ENCODE results near the gene EYA2. TPM values are rescaled to one million over a fixed set of nuclear protein-coding genes. Genes with fewer than 3 reads are reported as not detected.

EYA2 gene
- polyA plus RNA-seq, 1 donor (not counting 4 experiments of a cell fraction or from before 2014, with no cell fraction given), result not detected

DNA sequence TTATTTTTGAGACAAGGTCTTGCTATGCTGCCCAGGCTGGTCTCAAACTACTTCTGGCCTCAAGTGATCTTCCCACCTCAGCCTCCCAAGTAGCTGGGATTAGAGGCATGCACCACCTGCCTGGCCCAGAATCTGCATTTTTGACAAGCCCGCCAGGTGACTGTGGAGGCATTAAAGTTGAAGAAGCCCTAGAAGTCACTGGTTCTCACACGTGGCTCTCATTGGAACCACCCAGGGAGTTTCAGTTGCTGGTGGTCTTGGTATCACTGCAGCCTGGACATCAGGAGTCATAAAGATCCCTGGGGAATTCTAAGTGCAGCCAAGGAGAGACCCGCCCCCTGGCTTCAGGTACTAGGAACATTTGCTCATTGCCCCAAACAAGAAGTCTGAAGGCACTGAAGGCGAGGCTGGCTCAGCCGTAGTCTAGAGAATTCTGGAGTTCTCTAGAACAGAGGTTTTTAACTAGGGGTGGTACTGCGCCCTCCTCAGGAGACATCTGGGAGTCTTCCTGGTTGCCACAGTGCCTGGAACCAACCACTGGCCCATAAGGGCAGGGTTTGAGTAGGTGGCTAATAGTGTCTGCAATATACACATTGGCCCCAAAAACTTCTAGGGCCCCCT is 279.1 kb downstream of the EYA2 start:
- H3K36me3 ChIP-seq (ENCODE audit: control insufficient read depth in 2 of 2, extremely low read depth in 1 of 2, insufficient read depth in 2 of 2, low read length in 2 of 2), result no peaks in the 10 kb centered on the region
- no peaks in the 10 kb centered on the region for H3K79me2 ChIP-seq (ENCODE audit: control insufficient read depth, insufficient read depth, low read length)
- TF ChIP-seq EZH2 (IDR thresholded peaks at IDR 0.05; ENCODE audit: low read length) (no peak), CTCF (optimal IDR thresholded peaks at IDR 0.05 in 1 of 3, IDR thresholded peaks at IDR 0.05 in 1 of 3, conservative IDR thresholded peaks at IDR 0.05 in 1 of 3; ENCODE audit: extremely low read depth in 1 of 3, insufficient read depth in 2 of 3, low read length in 3 of 3) (peak in 1 of 3 experiments; percentile 7)
- DNase-seq (ENCODE audit: low read depth, low spot score) (no peak), FAIRE-seq (no peak)
- H3K4me1 ChIP-seq (ENCODE audit: control insufficient read depth, extremely low read depth, insufficient read depth, low read length), result peaks cover 7% of the 10 kb centered on the region
- no peaks in the 10 kb centered on the region for H4K20me1 ChIP-seq (ENCODE audit: control insufficient read depth, extremely low read depth, insufficient read depth, low read length)
- no peak overlapping the region for H3K27ac ChIP-seq (ENCODE audit: control insufficient read depth, insufficient read depth, low read length)
- no peak overlapping the region for H3K9ac ChIP-seq (ENCODE audit: control insufficient read depth, extremely low read depth, insufficient read depth, low read length)
- peaks cover 4% of the 10 kb centered on the region for H3K27me3 ChIP-seq (ENCODE audit: control insufficient read depth, extremely low read depth, insufficient read depth, low read length)
- dilution Hi-C loops (cut with MboI; ENCODE audit: extremely low pct_ligation_motif_present, low sequenced_read_pairs), result no loop called here
- H3K9me3 ChIP-seq (ENCODE audit: control insufficient read depth, low read depth, low read length), result no peaks in the 10 kb centered on the region
- H2AFZ ChIP-seq (ENCODE audit: control insufficient read depth, low read length), result no peak overlapping the region
- no peaks in the 10 kb centered on the region for H3K9me1 ChIP-seq (ENCODE audit: control insufficient read depth, extremely low read depth, insufficient read depth, low read length)
- H3K4me3 ChIP-seq (ENCODE audit: control insufficient read depth in 2 of 3, extremely low read depth in 1 of 3, insufficient read depth in 2 of 3, low read depth in 1 of 3, low read length in 3 of 3), result no peak overlapping the region
- H3K4me2 ChIP-seq (ENCODE audit: control insufficient read depth, extremely low read depth, insufficient read depth, low read depth, low read length), result no peak overlapping the region

DNA sequence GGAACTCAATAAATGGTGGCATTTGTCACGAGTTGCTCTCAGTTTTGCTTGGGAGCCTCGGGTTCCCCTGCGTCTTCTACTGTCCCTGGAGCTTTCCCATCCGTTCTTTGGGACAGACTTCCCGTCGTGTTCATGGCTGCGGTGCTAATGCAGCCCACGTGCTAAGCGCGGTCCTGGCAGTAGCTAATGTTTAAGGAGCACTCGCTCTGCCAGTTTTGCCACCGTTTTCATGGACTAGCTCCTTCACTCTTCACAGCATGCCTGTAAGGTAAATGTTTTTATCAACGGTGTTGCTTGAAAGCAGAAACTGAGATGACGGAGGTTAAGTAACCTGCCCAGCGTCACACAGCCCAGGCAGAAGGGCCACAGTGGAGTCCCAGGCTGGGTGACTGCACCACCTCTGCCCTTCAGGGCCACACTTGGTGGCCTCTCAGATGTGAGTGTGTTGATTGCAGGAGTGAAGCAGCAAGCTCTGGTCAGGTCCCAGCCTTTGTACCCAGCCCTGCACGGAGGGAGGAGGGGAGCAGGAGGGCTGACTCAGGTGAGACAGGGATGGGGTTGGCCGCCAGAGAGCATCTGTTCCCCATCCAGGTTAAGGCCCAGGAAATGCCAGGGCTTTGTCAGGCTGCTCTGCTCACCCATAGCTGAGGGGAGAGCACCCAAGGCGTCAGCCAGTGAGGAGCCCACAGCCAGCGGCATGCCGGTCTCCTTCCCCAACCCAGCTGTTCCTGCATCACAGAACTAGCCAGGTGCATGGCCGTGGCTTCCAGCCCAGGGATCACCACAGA is 280.0 kb downstream of the EYA2 start:
- no peak for DNase-seq (ENCODE audit: low read depth, low spot score)
- Histone ChIP-seq H3K4me1 (ENCODE audit: control insufficient read depth, extremely low read depth, insufficient read depth, low read length) (peaks cover 7% of the 10 kb centered on the region), H3K9me1 (ENCODE audit: control insufficient read depth, extremely low read depth, insufficient read depth, low read length) (no peaks in the 10 kb centered on the region), H3K4me3 (ENCODE audit: control insufficient read depth in 2 of 3, extremely low read depth in 1 of 3, insufficient read depth in 2 of 3, low read depth in 1 of 3, low read length in 3 of 3) (no peak overlapping the region), H3K9me3 (ENCODE audit: control insufficient read depth, low read depth, low read length) (no peaks in the 10 kb centered on the region), H3K79me2 (ENCODE audit: control insufficient read depth, insufficient read depth, low read length) (no peaks in the 10 kb centered on the region), H3K27ac (ENCODE audit: control insufficient read depth, insufficient read depth, low read length) (no peak overlapping the region), H3K4me2 (ENCODE audit: control insufficient read depth, extremely low read depth, insufficient read depth, low read depth, low read length) (no peak overlapping the region), H2AFZ (ENCODE audit: control insufficient read depth, low read length) (no peak overlapping the region), H3K27me3 (ENCODE audit: control insufficient read depth, extremely low read depth, insufficient read depth, low read length) (no peaks in the 10 kb centered on the region), H3K9ac (ENCODE audit: control insufficient read depth, extremely low read depth, insufficient read depth, low read length) (no peak overlapping the region), H4K20me1 (ENCODE audit: control insufficient read depth, extremely low read depth, insufficient read depth, low read length) (no peaks in the 10 kb centered on the region), H3K36me3 (ENCODE audit: control insufficient read depth in 2 of 2, extremely low read depth in 1 of 2, insufficient read depth in 2 of 2, low read length in 2 of 2) (no peaks in the 10 kb centered on the region)
- no peak for TF ChIP-seq CTCF (optimal IDR thresholded peaks at IDR 0.05 in 1 of 3, IDR thresholded peaks at IDR 0.05 in 1 of 3, conservative IDR thresholded peaks at IDR 0.05 in 1 of 3; ENCODE audit: extremely low read depth in 1 of 3, insufficient read depth in 2 of 3, low read length in 3 of 3)
- no peak for TF ChIP-seq EZH2 (IDR thresholded peaks at IDR 0.05; ENCODE audit: low read length)
- dilution Hi-C loops (cut with MboI; ENCODE audit: extremely low pct_ligation_motif_present, low sequenced_read_pairs), result no loop called here
- no peak for FAIRE-seq
